CD4-positive, alpha-beta T cell treated with Interferon alpha-2 for 1 hour (primary cell): ENCODE measurements around the gene PRKD2.

Experiments used
- DNase-seq, 2 donors: peaks; one replicate each; pipeline ENCODE4 v3.0.0-alpha.2; 2020 to 2022

The PRKD2 gene

DNA sequence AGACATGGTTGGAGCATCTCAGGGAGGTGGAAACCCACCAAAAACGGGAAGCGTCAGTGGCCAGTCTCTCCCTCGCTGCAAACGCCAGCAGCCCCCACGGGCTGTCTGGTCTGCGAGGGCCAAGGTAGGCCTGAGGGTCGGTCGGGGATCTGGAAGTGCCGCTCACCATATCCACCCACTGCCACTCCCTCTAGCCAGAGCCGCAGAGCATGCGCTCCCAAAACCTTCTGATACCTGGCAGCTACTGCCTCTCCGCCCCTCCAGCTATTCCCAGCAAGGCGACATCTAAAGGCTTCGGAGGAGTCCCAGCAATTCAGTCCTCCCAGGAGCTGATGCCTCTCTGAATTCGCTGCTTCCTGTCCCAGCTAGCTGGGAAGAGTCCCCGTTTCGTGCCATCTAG is 24.5 kb upstream of the PRKD2 start:
- no peak for DNase-seq

DNA sequence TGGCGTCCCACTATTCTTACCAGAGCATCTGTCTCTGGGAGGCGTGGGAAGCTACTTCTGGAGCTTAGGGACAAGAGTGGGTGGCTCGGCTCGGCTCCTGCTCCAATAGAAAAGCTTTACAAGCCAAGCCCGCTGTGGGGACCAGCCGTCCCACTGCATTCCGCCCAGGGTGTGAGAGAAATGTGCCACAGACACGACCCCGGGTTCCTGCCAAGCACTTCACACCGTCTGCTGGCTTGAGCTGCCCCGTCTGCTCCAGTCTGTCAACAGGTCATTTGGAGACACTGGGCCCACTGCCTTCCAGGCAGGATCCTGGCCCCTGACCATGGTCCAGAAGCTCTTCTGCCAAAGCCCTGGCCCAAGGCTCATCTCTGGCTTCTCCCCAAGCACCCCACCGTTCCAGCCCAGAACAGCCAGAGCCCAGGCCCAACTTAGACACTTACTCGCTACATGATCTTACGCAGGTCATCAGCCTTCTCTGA is 22.4 kb upstream of the PRKD2 start:
- DNase-seq: no peak

DNA sequence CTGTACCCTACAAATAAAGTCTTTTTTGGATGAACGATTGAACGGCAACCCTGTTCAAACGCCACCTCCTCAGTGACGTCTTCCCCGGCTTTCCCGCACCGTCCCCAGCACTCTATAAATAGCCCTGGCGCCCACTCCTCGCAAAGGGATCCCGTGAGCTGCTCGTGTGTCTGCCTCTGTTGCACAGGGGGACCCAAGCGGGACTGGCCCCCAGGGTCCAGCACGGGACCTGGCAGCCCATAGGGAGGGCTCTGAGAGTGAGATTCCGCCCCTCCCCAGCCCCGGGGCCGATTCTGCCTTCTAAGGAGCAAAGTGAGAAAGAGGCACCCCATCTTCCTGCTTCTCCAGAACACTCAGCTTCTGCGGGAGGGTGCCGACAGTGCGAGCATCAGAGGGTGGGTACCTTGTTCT is 20.9 kb upstream of the PRKD2 start:
- DNase-seq: no peak

DNA sequence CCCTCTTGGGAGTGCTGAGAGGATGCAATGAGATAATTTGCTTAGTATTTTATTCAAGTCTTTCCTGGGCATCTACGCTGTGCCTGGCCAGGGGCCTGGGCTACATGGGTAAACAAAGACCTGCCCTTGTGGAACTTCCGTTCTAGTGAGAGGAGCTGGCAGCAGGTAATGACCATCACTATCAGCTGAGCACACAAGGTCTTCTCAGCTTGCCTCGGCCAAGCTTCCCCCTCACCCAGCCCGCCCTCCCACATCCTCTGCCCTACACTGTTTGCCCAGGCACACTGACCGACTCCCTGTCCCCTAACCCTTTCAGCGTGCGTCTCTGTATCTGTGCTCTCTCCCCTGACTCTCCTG is 20.4 kb upstream of the PRKD2 start:
- no peak for DNase-seq

DNA sequence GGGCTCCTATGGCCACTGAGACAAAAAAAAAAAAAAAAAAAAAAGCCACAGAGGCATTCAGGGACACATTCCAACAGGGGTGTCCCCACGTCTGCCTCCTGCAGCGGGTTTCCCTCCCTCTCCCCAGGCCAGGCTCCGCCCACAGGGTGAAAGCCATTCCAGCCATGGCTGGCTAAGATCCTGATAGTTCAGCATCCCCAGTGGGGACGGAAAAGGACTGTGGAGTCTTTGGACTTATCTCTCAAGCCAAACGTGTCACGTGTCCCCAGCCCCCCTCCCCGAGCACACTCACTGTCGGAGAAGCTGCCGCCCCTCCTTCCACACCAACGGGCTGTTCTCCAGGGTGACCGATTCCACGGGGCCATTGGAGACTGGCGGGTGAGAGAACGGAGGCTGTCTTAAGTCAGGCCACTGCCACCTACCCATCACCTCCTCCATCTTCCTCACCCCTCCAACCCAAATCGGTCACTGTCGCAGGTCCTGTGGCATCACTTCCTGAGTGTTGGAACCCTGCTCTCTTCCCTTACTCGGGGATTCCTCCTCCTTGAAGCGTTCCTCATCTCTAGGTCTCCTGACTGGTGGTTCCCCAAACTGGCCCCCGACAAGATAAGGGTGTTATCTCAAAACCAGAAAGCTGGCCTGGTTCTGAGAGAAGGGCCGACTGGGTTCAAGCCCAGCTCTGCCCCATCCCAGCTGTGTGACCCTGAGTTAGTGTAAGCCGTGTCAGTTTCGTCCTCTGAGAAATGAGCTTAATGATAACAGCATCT is 19.8 kb upstream of the PRKD2 start:
- DNase-seq: no peak

GRCh38 chr19:46733690-46734292 is 16.9 kb upstream of the PRKD2 start:
- DNase-seq: no peak

DNA sequence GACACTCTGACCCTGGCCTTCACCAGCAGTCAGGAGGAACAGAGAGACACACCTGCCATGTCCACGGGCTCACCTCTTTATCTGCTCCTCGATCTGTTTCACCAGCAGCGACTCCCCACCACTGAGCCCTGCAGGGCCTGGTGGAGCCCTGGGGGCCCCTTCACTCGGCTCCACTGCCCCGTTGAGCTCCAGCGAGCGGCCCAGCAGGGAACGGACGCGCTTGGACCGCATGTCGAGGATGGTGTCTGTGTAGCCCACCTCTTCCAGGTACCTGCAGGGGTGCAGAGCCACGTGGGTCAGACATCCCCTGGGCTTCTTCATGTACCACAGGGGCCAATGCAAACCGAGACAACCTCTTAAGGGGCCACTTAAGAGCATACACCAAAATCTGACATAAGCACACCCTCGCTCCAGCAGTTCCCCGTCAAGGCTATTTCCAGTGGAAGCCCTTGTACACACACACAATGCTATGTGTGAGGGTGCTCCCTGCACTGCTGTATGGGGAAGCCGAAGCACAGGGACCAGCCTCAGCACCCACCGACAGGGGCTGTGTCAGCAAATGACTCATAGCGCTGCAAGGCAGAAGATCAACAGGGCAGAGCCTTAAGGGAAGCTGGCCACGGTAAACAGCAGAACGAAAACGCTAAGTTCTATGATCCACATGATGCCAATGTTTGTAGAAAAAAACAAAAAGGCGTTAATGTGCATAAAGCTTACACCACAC is 16.2 kb upstream of the PRKD2 start:
- DNase-seq: peak in 1 of 2 donors; percentile 62

DNA sequence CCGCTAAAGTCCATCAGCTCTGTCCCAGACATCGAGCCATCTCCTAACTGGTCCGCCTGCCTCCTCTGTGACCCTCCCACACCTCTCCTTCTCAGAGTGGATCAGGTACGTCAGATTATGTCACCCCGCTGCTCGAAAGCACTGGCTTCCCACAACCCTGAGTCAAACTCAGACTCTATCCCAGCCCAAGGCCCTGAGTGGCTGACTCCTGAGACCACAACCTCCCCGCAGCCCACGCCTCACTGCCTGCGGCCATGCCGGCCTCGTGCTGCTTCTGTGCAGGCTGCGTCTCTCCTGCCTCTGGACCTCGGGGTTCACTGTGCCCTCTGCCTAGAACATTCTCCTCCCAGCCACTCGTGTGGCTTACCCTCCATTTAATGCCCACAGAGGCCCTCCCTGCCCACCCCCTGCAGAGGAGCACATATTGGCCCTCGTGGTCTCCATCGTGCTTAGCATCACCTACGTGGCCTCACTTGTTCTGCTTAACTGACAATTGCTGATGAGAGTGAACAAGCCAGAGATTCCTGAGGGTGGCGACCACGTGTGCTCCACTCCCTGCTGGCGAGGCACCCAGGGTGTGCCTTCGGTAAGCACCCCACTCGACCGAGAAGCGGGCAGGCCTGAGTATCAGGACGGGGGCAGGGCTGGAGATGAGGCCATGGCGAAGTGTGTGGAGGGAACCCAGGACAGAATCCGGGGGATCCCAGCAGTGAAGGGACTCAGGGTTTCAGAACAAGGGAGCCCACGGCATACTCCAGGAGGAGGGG is 15.4 kb upstream of the PRKD2 start:
- DNase-seq: no peak

- DNase-seq: peak in 1 of 2 donors; percentile 39
Measured at GRCh38 chr19:46731584-46731983, 14.7 kb upstream of the PRKD2 start.

DNA sequence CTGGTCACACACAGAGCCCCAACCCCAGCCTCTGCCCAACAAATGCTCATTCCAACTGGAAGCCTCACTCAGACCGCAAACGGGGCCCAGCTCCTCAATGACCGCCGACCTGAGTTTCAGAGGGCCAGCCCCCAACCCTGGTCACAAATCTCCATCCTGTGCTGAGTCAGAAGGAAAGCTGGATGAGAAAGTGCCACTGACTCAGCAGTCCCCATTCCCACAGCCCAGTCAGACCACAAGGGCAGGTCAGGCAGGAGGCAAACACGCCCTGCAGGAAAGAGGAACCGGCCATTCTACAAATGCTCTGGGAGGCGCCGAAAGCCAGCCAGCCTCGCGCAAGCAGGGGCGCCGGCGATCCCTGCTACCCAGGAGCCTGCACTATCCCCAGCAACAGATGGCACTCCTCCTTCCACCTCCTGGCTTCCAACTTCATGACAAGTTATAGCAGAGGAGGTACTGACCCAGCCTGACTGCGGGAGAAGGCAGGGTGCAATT is 14.1 kb upstream of the PRKD2 start:
- peak in 1 of 2 donors; percentile 56 for DNase-seq

DNA sequence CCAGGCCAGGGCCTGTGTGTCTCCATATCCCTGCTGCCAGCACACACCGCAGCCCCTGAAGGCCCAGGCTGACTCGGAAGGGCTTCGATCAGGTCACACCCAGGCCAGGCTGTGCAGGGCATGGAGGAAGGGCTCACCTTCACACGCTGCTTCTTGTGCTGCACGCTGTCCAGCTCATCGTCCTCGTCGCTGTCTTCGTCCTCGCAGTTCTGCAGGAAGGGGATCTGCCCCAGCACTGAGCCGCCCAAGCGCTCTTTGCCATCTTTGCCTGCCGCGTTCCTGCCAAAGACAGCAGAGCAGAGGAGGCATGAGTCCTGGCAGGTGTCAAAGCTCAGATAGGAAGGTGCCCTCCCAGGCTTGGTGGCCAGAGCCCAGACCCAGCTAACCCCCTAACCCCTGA is 13.7 kb upstream of the PRKD2 start:
- no peak for DNase-seq

DNA sequence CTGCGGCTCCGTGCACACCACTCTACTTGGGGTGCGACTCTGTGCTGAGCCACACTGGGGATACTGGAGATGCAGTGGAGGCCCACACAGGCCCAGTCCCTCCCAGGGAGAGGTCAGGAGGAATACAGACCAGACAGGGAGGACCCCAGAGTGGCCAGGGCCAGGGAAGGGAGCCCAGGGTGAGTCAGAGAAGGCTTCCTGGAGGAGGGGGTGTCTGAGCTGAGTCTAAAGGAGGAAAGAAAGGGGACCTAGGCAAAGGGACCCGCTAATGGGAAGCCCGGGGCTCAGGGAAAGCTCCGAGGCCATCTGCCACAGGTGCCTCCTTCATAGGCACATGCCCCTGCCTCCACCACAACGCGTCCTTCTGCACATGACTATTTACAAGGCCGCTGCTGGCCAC is 13.3 kb upstream of the PRKD2 start:
- DNase-seq: no peak

DNA sequence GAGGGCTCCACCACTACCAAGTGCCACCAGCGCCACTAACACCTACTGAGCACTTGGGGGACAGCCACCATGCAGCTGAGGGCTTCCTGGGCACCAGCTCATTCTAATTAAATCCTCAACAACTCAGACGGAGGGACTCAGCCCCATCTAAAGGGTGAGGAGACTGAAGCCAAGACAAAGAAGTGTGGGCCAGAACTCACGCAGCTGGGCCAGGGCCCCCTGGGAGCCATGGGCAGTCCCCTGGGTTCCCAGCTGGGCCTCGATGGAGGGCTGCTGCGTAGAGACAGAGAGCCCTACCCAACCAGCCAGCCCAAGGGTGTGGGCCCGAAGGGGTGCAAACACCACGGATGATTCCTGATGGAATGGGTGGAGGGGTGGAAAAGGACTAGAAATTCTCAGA is 12.8 kb upstream of the PRKD2 start:
- no peak for DNase-seq

DNA sequence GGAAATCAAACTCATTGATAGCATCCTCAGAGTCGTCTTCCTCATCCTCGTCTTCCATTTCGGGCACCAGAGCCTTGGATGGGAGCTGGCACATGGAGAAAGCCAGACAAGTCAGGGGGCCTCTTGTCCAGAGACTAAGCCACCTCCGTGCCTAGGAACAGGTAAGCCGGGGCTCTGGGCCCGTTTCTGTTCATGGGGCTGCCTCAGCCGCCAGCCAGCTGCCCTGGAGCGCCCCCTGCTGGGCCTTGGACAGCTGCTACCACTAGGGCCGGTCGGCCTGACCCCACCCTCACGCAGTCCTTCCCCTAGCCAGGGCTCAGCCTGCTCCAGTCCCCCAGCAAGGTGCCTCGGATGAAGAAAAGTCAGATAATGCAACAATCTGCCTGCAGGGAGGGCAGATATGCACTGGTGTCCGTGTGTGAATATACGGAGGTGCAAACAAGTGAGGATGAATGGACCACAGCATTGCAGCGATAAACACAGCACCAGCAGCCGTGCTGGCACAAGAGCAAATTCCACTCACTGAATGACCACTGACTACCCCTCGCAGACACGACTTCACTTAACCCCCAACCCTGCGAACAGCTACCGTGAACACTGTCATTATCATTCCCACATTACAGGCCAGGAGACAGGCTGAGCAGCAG is 11.9 kb upstream of the PRKD2 start:
- peak; percentile 80 to 85 for DNase-seq

DNA sequence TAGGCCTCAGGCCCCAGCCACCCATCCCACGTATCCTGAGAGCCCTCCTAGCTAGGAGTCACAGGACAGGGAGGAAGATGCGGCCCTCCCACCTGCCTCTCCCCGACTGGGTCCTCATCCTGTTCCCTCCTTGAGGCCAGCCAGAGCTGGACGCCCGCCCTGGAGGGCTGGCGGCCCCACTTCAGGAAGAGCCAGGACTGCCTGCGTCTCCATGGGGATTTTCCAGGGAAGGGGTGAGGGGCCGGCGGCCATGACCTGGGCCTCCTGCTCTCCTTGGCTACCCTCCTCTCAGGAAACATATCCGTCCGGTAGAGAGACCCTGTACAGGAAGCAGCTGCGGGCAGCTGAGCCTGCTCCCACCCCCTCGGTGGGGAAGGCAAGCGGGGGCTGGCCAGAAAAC is 11.3 kb upstream of the PRKD2 start:
- DNase-seq: no peak

- no peak for DNase-seq
Measured at GRCh38 chr19:46727757-46728156, 10.8 kb upstream of the PRKD2 start.

GRCh38 chr19:46726971-46727501 is 10.1 kb upstream of the PRKD2 start:
- DNase-seq: no peak

DNA sequence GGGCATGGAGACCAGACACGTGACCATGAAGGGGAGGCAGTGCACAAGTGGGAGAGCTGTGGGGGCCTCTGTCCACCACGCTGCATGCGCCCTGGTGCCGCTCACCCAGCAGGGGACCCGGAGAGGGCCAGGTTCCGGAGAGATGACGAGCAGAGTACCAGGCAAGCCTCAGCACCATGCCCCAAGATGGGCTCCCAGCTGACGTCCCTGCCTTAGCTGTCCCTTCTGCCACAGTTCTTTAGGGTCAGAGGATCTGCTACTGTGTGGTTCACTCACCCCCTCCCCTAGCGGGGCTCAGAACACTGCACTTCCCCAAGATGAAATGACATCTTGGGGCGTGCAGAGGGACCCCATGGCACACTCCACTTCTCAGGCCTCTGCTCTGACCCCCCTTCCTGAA is 9.6 kb upstream of the PRKD2 start:
- no peak for DNase-seq

- no peak for DNase-seq
Measured at GRCh38 chr19:46725859-46726393, 9.0 kb upstream of the PRKD2 start.

DNA sequence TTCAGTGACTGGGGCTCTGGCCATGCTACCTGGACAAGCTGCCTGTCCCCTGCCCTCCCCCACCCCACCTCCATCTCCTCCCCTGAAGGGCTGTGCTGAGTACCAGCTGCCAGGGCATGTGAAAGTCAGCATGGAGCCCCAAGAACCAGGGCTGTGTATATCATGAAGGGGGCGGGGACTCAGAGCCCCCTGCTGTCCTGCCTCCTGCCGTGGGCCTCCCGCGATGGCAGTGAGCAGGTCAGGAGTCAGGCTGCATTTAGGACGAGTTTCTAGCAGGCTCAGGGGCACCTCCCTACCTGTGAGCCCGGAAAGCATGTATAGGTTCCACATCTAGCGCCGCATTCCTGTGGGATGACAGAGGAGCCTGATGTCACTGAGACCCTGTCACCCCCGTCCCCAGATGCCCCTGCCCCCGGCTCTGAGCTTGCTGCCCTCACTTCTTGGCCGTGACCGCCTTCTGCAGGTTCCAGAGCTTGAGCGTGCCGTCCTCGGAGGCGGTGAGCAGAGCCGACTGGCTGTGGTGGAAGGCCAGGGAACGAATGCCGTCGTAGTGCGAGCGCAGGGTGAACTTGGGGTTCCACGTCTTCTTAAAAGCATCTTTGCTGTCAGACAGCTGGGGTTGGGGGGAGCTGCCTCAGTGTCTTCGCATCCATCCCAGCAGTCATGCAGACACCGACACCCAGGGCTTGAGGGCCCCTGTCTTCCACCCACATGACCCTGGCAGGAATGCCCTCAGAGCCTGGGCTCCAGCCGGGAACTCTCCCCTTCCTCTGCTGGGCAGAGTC is 8.3 kb upstream of the PRKD2 start:
- no peak for DNase-seq

DNA sequence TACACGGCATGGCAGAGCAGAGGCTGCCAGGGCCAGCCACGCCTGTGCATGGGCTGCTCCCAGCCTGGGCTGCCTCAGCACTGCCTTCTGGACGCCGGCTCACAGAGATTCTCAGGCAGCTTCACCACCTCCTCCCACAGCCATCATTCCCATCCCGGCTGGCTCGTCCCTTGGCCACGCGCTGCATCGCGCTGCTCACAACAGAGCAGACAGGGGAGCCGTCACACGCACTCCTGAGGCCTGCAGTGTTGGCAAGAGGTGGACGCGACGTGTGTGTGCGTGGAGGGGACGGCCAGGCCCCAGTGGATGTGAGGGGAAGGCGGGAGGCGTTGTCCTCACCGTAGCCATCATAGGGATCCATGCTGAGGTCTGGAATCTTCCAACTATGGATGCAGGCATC is 7.6 kb upstream of the PRKD2 start:
- DNase-seq: no peak
